Stimulated activated effector memory CD8-positive, alpha-beta T cell treated with anti-CD3 and anti-CD28 coated beads, Interleukin-12 subunit alpha, Interleukin-12 subunit beta, amount 100 ng/mL, for 72 hours (primary cell): Measurements from ENCODE around the gene CTAG1B.
"Not testable (repeated sequence)": the region's sequence is repeated elsewhere in the genome, so short reads cannot be mapped to it uniquely, and the experiment has no call there.

Experiments
- ATAC-seq: fragments of 150-1000 bp; cut with Tn5 transposase; 2 replicates; pipeline ENCODE4 v1.10.0; 2021
- DNase-seq, 2 donors: peaks; one replicate each; pipeline ENCODE4 v3.0.0; 2021 to 2022; ENCODE audit warnings: low spot score in 2 of 2
- H3K27ac Mint-ChIP-seq: one replicate; pipeline ENCODE4 v1.8.0; 2022; ENCODE audit warnings: mild to moderate bottlenecking, mixed read lengths
- H3K36me3 Mint-ChIP-seq: one replicate; pipeline ENCODE4 v1.8.0; 2022; ENCODE audit warnings: mild to moderate bottlenecking, mixed read lengths
- H3K4me1 Mint-ChIP-seq: one replicate; pipeline ENCODE4 v1.8.0; 2022; ENCODE audit warnings: mixed read lengths
- H3K4me3 Mint-ChIP-seq: one replicate; pipeline ENCODE4 v1.8.0; 2022; ENCODE audit warnings: mild to moderate bottlenecking, mixed read lengths
- H3K9me3 Mint-ChIP-seq: one replicate; pipeline ENCODE4 v1.8.0; 2022; ENCODE audit warnings: mixed read lengths

CTAG1B gene

DNA sequence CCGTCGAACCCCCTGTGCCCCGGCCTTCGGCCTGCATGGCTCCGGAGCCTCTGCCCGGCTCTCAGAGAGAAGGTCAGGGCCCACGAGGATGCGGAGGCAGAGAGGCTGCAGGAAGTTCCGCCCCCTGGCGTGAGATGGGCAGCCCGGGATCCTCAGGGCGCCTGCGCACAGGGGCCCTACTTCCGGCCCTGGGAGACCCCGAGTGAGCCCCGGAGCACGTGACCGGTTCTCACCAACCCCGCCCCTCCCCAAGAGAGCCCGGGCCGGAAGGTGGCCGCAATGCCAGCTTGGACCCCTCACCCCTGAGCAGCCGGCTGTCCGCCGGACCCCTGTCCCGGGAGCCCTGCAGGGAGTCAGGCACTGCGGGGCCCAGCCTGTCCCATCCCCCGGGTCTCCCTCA lies at the start of gene CTAG1B:
TSS of gene CTAG1B (minus strand) at position 101 of the 400 bp plus-strand sequence. CDS start at position 37, 64 bp downstream.
- not testable (repeated sequence) for H3K9me3 Mint-ChIP-seq, H3K36me3 Mint-ChIP-seq, H3K4me1 Mint-ChIP-seq, H3K27ac Mint-ChIP-seq, DNase-seq, ATAC-seq, H3K4me3 Mint-ChIP-seq

DNA sequence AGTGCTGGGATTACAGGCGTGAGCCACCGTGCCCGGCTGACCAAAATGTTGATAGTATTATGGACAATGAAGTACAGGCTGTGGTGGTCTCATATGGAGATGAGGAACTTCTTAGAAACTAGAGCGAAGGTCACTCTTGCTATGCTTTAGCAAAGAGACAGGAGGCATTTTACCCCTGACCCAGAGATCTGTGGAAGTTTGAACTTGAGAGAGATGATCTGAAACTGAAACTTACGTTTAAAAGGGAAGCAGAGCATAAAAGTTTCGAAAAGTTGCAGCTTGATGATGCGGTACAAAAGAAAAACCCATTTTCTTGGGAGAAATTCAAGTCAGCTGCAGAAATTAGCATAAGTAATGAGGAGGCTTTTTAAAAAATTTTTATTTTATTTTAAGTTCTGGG lies 42.8 kb upstream of the CTAG1B start:
- Mint-ChIP-seq H3K36me3 (no peaks in the 10 kb centered on the region), H3K9me3 (peaks cover 10% of the 10 kb centered on the region), H3K4me1 (peaks cover 7% of the 10 kb centered on the region), H3K4me3 (no peak overlapping the region), H3K27ac (no peak overlapping the region)
- no peak for ATAC-seq
- DNase-seq: no peak

DNA sequence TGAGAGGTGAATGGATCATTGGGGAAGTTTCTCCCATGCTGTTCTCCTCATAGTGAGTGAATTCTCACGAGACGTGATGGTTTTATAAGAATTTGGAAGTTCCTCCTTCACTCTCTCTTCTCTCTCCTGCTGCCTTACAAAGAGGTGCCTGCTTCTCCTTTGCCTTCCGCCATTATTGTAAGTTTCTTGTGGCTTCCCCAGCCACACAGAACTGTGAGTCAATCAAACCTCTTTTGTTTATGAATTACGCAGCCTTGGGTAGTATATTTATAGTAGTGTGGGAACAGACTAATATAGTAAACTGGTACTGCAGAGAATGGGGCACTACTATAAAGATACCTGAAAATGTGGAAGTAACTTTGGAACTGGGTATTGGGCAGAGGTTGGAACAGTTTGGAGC lies 42.1 kb upstream of the CTAG1B start:
- peaks cover 10% of the 10 kb centered on the region for H3K9me3 Mint-ChIP-seq
- H3K36me3 Mint-ChIP-seq: no peaks in the 10 kb centered on the region
- DNase-seq (no peak), ATAC-seq (peak; percentile 45)
- H3K4me3 Mint-ChIP-seq: no peak overlapping the region
- no peak overlapping the region for H3K27ac Mint-ChIP-seq
- peaks cover 7% of the 10 kb centered on the region for H3K4me1 Mint-ChIP-seq

DNA sequence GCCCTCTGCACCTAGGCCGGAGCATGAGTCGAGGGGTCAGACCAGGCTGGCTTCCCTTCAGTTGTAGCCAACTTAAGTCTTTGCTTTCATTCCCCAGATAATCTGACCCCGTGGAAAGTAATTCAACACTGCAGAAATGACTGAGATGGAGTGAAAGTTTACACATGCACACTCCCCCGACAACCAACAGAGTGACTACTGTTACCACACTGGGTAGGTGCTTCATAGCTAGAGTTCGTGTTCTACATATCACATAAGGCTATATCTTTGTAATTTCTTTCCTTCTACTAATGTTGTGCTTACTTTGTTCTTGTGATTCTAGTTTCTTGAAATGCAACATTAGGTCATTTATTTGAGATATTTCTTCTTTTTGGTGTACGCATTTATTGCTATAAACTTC lies 41.5 kb upstream of the CTAG1B start:
- H3K4me1 Mint-ChIP-seq: peaks cover 7% of the 10 kb centered on the region
- peaks cover 10% of the 10 kb centered on the region for H3K9me3 Mint-ChIP-seq
- no peak overlapping the region for H3K4me3 Mint-ChIP-seq
- no peak for DNase-seq
- peak; percentile 96 for ATAC-seq
- no peak overlapping the region for H3K27ac Mint-ChIP-seq
- no peaks in the 10 kb centered on the region for H3K36me3 Mint-ChIP-seq

DNA sequence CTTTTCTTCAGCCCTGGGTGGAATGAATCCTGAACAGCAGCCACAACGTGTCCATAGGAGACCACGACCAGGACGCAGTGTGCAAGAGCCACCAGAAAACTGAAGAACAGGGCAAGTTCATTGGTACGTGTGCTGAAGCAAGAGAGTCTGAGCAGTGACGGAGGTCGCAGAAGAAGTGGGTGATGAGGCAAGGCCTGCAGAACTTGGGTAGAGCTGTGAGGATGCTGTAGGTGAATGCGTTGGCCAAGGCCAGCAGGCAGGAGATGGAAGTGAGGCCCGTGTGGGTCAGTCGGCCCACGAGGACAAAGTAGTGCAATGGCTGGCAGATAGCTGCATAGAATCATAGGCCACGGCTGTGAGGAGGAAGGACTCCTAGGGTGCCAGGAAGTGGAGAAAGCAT lies 39.9 kb upstream of the CTAG1B start:
- no peak for ATAC-seq
- Mint-ChIP-seq H3K9me3 (peaks cover 3% of the 10 kb centered on the region), H3K4me3 (no peak overlapping the region), H3K36me3 (no peaks in the 10 kb centered on the region), H3K4me1 (peaks cover 7% of the 10 kb centered on the region), H3K27ac (no peak overlapping the region)
- no peak for DNase-seq

DNA sequence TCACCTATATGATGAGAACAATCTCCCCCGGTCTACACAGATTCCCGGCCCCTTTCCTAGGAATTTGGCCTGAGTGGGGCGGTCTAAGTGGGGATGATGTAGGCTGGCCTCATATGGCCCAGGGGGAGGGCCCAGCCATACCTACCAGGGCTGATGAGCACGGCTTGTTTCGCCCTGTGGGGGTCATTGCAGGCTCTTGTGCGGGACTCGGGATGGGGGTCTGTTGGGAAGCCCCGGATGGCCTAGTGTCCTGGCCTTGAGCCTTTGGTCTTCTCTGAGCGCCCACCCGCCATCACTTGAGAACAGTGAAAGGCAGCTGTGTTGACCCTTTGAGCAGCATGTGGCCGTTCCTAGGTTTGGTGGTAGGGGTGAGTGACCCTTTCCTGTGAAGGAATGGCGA lies 39.1 kb upstream of the CTAG1B start:
- no peak overlapping the region for H3K4me3 Mint-ChIP-seq
- ATAC-seq (no peak), DNase-seq (no peak)
- no peaks in the 10 kb centered on the region for H3K36me3 Mint-ChIP-seq
- H3K4me1 Mint-ChIP-seq: peaks cover 7% of the 10 kb centered on the region
- no peak overlapping the region for H3K27ac Mint-ChIP-seq
- no peaks in the 10 kb centered on the region for H3K9me3 Mint-ChIP-seq

DNA sequence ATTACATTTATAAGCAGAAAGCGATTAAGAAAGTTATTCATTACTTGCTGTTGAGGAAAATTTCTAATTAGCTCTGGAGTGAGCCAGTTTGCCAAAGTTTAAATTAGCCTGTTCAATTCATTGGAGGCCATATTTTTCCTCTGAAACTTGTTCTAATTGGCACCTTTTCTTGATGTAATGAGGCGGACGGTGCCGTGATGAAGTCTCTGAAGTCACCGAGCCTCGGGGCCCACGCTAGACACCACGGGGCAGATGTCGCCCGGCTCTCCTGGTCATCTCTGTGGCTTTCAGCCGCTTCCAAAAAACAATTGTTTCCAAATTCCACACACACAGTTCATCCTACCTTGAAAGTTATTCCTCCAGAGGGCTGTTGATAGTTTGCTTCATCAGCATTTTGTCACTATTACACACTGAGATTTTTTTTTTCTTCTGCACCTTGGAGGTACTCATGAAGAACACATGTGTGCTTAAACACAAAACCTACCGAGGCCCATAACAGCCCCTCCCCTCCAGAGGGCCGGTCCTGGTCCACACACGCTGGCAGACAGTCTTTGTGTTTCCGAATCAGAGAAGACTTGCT lies 38.2 kb upstream of the CTAG1B start:
- no peaks in the 10 kb centered on the region for H3K9me3 Mint-ChIP-seq
- no peak overlapping the region for H3K27ac Mint-ChIP-seq

DNA sequence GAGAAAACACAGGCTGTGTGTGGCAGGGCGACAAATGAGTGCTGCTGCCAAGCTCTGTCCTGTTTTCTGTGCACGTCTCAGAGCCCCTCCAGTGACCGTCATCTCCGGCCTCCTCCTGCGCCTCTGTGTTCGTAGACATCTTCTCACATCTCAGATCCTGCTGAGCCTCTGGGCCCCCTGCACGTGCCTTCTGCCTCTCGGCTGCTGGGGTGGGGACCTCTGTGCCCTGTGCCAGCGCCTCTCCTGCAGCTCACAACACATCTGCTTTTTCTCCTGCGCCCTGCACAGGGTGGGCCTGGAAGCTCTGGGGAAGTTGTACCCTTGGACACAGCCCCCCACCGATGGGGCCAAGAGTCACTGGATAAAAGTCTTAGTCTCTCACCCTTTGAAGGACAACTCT lies 36.7 kb upstream of the CTAG1B start:
- Mint-ChIP-seq H3K36me3 (no peaks in the 10 kb centered on the region), H3K27ac (no peak overlapping the region)
- ATAC-seq: no peak

More for the DNA sequence above, 38.2 kb upstream of the CTAG1B start:
- no peak for ATAC-seq
- Mint-ChIP-seq H3K4me1 (peaks cover 6% of the 10 kb centered on the region), H3K4me3 (no peak overlapping the region), H3K36me3 (no peaks in the 10 kb centered on the region)
- DNase-seq: no peak

DNA sequence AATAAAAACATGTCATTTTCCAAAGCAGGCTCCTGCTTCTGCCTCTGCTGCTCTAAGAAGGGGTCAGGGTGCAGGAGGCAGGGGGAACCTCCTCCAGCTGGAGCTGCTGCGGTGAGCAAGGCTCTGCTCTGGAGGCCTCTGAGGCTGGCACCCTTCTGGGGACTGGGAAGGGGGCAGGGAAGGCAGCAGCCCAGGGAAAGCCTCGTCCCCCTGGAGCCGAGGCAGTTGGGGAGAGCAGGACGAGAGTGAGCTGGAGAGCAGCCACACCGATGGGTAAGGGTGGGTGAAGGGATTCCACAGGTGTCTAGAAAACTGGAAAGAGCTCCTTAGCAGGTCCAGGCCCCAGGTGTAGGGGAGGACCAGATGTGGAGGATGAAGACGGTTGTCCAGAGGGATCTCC lies 36.3 kb upstream of the CTAG1B start:
- ATAC-seq: no peak
- H3K4me3 Mint-ChIP-seq: no peak overlapping the region
- DNase-seq: no peak
- no peak overlapping the region for H3K27ac Mint-ChIP-seq
- no peaks in the 10 kb centered on the region for H3K9me3 Mint-ChIP-seq
- H3K36me3 Mint-ChIP-seq: no peaks in the 10 kb centered on the region
- H3K4me1 Mint-ChIP-seq: no peaks in the 10 kb centered on the region

More for the DNA sequence above, 36.7 kb upstream of the CTAG1B start:
- Mint-ChIP-seq H3K4me3 (no peak overlapping the region), H3K4me1 (no peaks in the 10 kb centered on the region), H3K9me3 (no peaks in the 10 kb centered on the region)
- DNase-seq: no peak

DNA sequence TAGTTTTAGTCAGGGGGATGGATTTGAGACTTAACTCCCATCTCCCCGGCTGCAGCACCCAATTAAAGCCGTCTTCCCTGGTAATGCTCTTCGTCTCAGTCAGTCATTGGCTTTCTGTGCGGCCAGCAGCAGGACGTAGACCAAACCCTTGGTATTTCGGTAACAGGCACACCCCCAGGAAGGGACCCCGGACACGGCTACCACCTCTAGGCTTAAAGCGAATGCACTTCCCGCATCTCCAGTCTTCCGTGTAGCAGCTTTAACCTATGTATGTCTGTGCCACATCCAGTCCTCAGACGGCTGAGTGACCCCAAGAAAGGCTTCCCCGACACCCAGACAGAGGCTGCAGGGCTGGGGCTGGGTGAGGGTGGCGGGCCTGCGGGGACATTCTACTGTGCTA lies 35.8 kb upstream of the CTAG1B start:
- DNase-seq (no peak), ATAC-seq (no peak)
- no peaks in the 10 kb centered on the region for H3K9me3 Mint-ChIP-seq
- H3K27ac Mint-ChIP-seq: no peak overlapping the region
- H3K4me1 Mint-ChIP-seq: no peaks in the 10 kb centered on the region
- no peaks in the 10 kb centered on the region for H3K36me3 Mint-ChIP-seq
- H3K4me3 Mint-ChIP-seq: no peak overlapping the region

DNA sequence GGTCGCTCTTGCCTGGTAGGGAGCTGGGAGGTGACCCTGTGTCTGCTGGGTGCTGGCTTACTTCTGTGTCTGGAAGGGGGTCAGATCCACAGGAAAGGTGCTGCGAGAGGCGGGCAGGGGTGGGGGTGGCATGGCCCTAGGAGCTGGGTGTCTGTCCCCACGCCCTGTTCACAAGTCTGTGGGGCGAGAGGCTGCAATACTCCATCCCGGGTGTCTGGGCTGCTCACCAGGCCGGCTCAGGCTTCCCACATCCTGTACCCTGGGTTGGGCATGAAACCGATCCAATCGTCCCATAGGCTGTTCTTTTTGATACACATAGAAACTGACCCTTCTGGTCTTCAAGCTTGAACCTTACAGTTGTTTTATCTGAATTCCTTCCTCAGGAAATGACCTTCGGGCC lies 35.3 kb upstream of the CTAG1B start:
- H3K4me3 Mint-ChIP-seq: no peak overlapping the region
- H3K27ac Mint-ChIP-seq: no peak overlapping the region
- H3K9me3 Mint-ChIP-seq: no peaks in the 10 kb centered on the region
- ATAC-seq: no peak
- no peaks in the 10 kb centered on the region for H3K4me1 Mint-ChIP-seq
- DNase-seq: no peak
- no peaks in the 10 kb centered on the region for H3K36me3 Mint-ChIP-seq

DNA sequence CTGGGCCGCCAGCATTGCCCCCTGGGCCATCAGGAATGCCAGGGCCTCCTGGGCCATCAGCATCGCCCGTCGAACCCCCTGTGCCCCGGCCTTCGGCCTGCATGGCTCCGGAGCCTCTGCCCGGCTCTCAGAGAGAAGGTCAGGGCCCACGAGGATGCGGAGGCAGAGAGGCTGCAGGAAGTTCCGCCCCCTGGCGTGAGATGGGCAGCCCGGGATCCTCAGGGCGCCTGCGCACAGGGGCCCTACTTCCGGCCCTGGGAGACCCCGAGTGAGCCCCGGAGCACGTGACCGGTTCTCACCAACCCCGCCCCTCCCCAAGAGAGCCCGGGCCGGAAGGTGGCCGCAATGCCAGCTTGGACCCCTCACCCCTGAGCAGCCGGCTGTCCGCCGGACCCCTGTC lies 34.3 kb upstream of the CTAG1B start, which contains the start of gene CTAG2:
TSS of gene CTAG2 (minus strand) at position 167 of the 400 bp plus-strand sequence. CDS start at position 103, 64 bp downstream.
- not testable (repeated sequence) for H3K4me3 Mint-ChIP-seq, H3K9me3 Mint-ChIP-seq, DNase-seq, H3K36me3 Mint-ChIP-seq, ATAC-seq, H3K4me1 Mint-ChIP-seq, H3K27ac Mint-ChIP-seq

DNA sequence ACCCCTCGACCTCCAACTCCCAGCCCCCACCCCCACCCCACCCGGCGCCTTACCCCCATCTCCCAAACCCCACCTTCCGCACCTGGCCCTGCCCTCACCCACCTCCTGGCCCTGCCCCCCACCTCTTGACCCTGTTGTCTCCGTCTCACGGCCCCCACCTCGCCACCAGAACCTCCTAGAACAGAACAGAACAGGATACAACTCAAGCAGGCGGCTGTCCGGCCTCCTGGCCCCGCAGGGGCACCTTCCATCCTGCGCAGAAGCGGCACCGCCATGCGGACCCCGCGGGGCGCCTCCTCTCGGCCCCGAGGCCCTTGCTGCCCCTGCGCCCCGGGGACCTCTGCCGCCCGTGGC lies 33.9 kb upstream of the CTAG1B start:
- Mint-ChIP-seq H3K36me3 (no peaks in the 10 kb centered on the region), H3K9me3 (no peaks in the 10 kb centered on the region), H3K27ac (no peak overlapping the region), H3K4me1 (no peaks in the 10 kb centered on the region), H3K4me3 (no peak overlapping the region)
- DNase-seq (no peak), ATAC-seq (no peak)

DNA sequence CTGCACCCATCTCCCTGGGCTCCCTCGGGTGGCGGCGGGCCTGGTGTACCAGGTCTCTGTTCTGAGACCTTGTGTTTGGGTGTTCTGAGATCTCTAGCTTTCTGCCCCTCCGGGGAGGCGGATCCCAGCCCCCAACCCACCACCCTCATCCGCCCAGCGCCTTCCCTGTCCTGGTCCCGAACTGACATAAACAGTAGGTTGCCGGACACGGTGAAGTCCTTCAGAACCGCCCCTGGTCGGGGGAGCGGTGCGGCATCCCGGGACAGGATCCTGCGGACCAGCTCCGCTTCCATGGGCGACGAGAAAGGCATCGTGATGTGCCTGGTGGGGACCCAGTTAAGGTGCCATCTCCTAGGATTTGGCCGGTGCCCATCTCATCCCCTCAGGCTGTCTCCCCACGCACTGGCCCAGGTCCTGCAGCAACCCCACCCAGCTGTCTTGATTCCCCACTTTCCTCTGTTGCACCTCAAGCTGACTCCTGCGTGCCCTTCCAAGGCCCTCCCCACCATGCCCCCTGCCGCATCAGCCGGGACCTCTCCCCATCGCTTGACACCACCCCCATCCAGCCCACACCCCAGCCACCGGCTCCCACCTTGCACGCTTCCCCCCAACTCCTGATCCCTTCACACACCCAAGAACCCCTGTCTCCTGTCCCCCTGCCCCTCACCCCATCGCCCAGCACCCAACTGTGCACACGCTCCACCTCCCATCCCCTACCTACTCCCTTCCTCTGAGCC lies 33.4 kb upstream of the CTAG1B start:
- Mint-ChIP-seq H3K4me3 (no peak overlapping the region), H3K9me3 (no peaks in the 10 kb centered on the region), H3K36me3 (no peaks in the 10 kb centered on the region), H3K27ac (no peak overlapping the region), H3K4me1 (no peaks in the 10 kb centered on the region)
- ATAC-seq: no peak
- no peak for DNase-seq

DNA sequence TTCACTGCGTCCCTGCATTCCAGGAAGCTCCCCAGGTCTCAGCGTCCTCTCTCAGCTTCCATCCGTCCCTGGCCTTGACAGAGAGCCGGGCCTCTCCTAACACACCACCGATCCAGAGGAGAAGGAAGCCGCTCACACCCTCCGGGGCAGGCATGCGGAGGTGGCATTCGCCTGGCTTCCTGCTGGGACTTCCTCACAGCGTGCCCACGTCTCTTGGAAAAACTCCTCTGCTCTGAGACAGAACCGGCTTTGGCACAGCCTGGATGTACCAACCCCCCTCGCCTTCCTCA lies 31.1 kb upstream of the CTAG1B start:
- H3K4me3 Mint-ChIP-seq: no peak overlapping the region
- no peaks in the 10 kb centered on the region for H3K36me3 Mint-ChIP-seq
- no peaks in the 10 kb centered on the region for H3K9me3 Mint-ChIP-seq
- no peak for DNase-seq
- H3K4me1 Mint-ChIP-seq: no peaks in the 10 kb centered on the region
- no peak for ATAC-seq
- H3K27ac Mint-ChIP-seq: no peak overlapping the region

DNA sequence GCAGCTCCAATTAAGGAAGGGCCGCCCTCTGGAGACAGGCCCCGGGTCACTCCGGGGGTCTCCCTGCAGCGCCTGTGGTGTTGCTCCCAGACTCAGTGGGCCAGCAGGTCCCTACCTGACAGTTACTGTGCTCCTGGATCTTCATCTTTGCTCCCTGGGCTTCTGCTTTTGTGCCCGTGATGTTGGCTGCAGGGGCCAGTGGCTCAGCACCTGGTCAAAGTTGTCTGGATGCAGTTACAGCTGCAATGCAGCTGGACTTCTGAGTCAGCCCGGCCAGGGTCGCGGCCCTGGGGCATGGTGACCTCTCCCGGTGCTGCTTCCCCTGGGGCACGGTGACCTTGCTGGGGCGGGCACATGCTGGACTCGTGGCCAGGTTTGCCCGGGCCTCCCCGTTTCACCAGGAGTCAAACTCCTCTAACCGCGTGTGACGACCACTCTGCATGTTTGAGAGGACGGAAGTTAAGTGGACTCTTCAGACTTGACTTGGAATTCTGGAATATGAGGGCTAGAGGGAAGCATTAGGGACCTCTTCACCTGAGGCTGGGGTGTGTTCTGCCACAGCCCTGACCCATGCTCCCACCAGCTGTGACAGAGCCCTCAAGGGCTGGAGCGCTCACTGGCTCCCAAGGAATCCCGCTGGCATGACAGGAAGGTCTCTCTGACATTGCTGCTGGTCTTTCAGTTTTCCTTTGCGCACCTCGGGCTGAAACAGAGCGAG lies 30.6 kb upstream of the CTAG1B start:
- ATAC-seq (no peak), DNase-seq (no peak)
- Mint-ChIP-seq H3K27ac (no peak overlapping the region), H3K4me1 (no peaks in the 10 kb centered on the region), H3K4me3 (no peak overlapping the region), H3K9me3 (no peaks in the 10 kb centered on the region), H3K36me3 (no peaks in the 10 kb centered on the region)
